ENCODE measurements around the gene HOGA1.

HOGA1 gene

DNA sequence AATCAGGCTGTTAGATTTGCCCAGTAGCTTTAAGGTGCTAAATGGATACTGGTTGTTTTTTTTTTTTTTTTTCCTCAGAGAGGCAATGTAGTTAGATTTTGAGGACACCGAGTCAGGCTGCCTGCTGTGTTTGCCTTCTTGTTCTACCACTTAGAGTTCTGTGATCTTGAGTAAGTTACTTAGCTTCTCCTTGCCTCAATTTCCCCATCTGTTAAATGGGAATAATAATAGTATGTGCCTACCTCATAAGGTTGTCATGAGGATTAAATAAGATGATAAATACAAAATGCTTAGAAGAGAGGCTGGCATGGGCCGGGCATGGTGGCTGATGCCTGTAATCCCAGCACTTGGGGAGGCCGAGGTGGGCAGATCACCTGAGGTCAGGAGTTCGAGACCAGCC is 34.5 kb downstream of the HOGA1 start:
- TF ChIP-seq, protein P1, sequence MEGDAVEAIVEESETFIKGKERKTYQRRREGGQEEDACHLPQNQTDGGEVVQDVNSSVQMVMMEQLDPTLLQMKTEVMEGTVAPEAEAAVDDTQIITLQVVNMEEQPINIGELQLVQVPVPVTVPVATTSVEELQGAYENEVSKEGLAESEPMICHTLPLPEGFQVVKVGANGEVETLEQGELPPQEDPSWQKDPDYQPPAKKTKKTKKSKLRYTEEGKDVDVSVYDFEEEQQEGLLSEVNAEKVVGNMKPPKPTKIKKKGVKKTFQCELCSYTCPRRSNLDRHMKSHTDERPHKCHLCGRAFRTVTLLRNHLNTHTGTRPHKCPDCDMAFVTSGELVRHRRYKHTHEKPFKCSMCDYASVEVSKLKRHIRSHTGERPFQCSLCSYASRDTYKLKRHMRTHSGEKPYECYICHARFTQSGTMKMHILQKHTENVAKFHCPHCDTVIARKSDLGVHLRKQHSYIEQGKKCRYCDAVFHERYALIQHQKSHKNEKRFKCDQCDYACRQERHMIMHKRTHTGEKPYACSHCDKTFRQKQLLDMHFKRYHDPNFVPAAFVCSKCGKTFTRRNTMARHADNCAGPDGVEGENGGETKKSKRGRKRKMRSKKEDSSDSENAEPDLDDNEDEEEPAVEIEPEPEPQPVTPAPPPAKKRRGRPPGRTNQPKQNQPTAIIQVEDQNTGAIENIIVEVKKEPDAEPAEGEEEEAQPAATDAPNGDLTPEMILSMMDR (IDR thresholded peaks at IDR 0.05; ENCODE audit: extremely low read depth, insufficient read depth, missing control alignments): no peak
- no peak for DNase-seq (ENCODE audit: low spot score)
- in situ Hi-C loops (cut with MboI; ENCODE audit: low pct_unique_long_range_greater_than_20kb, low sequenced_read_pairs, unreplicated experiment): no loop called here

DNA sequence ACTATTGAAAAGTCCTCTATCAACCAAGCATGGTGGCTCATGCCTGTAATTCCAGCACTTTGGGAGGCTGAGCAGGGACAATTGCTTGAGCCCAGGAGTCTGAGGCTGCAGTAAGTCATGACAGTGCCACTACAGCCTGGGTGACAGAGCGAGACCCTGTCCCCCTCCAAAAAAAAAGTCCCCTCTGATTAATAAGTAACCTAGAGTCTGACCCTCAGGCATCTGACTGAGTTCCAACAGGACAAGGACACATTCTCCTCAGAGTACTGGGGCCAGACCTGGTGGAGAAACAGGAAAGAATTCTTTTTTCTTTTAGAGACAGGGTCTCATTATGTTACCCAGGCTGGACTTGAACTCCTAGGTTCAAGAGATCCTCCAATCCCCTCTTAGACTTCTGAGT is 39.1 kb downstream of the HOGA1 start:
- TF ChIP-seq, protein P1 (IDR thresholded peaks at IDR 0.05; ENCODE audit: extremely low read depth, insufficient read depth, missing control alignments): no peak
- DNase-seq (ENCODE audit: low spot score): no peak
- in situ Hi-C loops (cut with MboI; ENCODE audit: low pct_unique_long_range_greater_than_20kb, low sequenced_read_pairs, unreplicated experiment): no loop called here

DNA sequence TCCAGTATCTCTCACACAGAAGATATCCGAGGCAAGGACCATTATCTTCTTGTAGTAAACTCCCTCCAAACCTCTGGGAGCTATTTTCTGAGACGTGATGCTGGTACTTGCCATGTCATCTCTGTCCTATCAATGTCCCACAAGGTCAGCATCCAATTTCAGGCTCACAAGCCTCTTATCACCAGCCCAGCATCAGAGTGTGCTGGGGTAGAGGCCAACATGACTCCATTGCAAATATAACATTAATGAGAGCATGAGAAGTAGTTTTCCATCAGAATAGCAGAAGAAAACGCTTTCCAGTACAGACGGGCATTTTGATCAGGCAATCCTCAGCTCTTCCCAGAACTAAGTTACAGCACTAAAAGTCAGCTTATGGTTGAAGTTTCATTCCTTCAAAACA is 43.5 kb downstream of the HOGA1 start:
- TF ChIP-seq, protein P1 (IDR thresholded peaks at IDR 0.05; ENCODE audit: extremely low read depth, insufficient read depth, missing control alignments): no peak
- no peak for DNase-seq (ENCODE audit: low spot score)
- in situ Hi-C loops (cut with MboI; ENCODE audit: low pct_unique_long_range_greater_than_20kb, low sequenced_read_pairs, unreplicated experiment): no loop called here

DNA sequence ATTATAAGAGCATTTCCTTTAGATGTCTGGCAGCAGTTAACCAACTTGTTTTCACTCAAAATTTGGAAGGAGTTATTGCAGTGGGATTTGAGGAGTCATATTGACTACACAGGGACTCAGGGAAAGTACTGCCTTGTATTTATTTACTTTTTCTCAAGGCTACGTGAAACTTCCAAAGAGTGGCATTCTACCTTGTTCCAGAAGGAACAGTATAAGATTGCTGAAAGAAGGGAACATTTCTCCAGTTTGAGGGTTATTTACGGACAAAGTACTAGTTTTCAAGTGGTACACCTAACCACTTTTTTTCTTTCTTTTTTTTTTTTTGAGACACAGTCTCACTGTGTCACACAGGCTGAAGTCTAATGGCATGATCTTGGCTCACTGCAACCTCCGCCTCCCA is 44.0 kb downstream of the HOGA1 start:
- no peak for DNase-seq (ENCODE audit: low spot score)
- TF ChIP-seq, protein P1 (IDR thresholded peaks at IDR 0.05; ENCODE audit: extremely low read depth, insufficient read depth, missing control alignments): no peak

DNA sequence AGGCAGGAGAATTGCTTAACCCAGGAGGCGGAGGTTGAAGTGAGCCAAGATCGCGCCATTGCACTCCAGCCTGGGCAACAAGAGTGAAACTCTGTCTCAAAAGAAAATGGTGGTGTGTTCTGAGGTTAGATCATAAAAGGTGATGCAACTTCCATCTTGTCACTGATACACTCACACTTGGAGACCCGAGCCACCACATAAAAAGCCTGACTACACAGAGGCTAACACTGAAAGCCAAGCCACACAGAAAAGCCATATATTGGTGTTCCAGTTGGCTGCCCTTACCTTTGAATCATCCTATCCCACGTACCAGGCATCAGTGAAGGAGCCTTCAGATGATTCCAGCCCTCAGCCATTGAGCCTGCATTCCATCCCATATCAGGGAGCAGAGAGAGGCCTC is 45.1 kb downstream of the HOGA1 start:
- no peak for DNase-seq (ENCODE audit: low spot score)
- TF ChIP-seq, protein P1 (IDR thresholded peaks at IDR 0.05; ENCODE audit: extremely low read depth, insufficient read depth, missing control alignments): no peak
- in situ Hi-C loops (cut with MboI; ENCODE audit: low pct_unique_long_range_greater_than_20kb, low sequenced_read_pairs, unreplicated experiment): no loop called here

More for the DNA sequence above, 44.0 kb downstream of the HOGA1 start:
- in situ Hi-C loops (cut with MboI; ENCODE audit: low pct_unique_long_range_greater_than_20kb, low sequenced_read_pairs, unreplicated experiment): no loop called here

DNA sequence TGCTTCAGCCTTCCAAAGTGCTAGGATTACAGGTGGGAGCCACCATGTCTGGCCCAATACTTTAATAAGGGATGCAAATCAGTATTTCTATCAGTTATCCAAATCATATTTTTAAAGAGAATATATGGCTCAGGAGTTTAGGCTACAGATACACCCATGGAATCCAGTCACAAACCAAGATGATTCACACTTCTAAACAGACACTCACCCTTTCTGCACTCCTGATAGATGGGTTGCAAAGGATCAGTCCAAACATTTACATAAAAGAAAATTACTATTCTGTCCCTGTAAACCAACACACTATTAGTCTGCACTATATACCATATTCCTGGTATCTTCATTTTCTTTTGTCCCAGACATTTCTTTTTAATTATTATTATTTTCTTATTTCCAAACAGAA is 46.9 kb downstream of the HOGA1 start:
- in situ Hi-C loops (cut with MboI; ENCODE audit: low pct_unique_long_range_greater_than_20kb, low sequenced_read_pairs, unreplicated experiment): no loop called here
- DNase-seq (ENCODE audit: low spot score): no peak
- TF ChIP-seq, protein P1 (IDR thresholded peaks at IDR 0.05; ENCODE audit: extremely low read depth, insufficient read depth, missing control alignments): no peak
